Measurements from ENCODE around the gene CEP43. TPM values are rescaled to one million over a fixed set of nuclear protein-coding genes. Genes with fewer than 3 reads are reported as not detected.

The CEP43 gene
- total RNA-seq, 2 experiments from 2014 or later: 19.9 to 20.0 TPM

DNA sequence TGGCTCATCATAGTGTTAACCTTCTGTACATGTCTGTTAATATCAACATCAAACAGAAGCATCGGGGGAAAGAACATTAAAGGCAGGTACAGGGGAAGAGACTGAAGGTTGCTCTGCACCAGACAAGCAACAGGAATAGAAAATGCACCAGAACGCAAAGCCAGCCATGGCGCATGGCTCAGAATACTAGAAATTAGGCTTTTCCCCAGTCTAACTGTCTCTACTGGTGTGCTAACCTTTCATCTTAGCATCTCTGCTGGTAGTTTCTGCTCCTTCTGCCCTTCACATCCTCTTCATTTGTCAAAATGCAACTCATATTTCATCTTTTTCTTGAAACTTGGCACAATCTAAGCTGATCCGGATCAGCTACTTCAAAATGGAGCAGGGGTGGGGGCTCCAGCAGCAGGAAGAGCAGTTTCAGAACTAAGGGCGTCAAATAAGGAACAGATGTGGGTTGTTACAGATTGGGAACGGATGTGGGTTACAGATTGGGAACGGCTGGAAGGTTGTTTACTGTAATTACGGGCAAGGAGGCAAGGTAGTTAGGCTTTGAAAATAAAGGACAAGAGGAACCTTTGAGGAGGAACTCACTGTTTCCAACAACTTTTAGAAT lies 29.7 kb upstream of the CEP43 start:
- Mint-ChIP-seq H3K36me3 (ENCODE audit: low read depth) (peaks cover 4% of the 10 kb centered on the region), H3K27me3 (no peaks in the 10 kb centered on the region), H3K9me3 (ENCODE audit: low read depth) (peaks cover 12% of the 10 kb centered on the region), H3K27ac (peak overlapping the region; percentile 53), H3K4me1 (peaks cover 16% of the 10 kb centered on the region), H3K4me3 (no peak overlapping the region)
- ATAC-seq (peak; percentile 51), DNase-seq (no peak)
- ChIA-PET CTCF (interaction anchor here (0.7 to 1.7 kb wide), 3 partner anchors 12 to 19 kb away, joined by 3 to 4 read pairs (median 3); no protein-coding TSS in a partner anchor), POLR2A (no interaction called here)
- intact Hi-C loops (cut with DNase I, micrococcal nuclease): no loop called here

GRCh38 chr6:166970091-166970490 lies 29.1 kb upstream of the CEP43 start:
- Mint-ChIP-seq H3K36me3 (ENCODE audit: low read depth) (peaks cover 4% of the 10 kb centered on the region), H3K27me3 (no peaks in the 10 kb centered on the region), H3K4me1 (peaks cover 16% of the 10 kb centered on the region), H3K27ac (no peak overlapping the region), H3K4me3 (no peak overlapping the region), H3K9me3 (ENCODE audit: low read depth) (peaks cover 12% of the 10 kb centered on the region)
- DNase-seq (no peak), ATAC-seq (no peak)
- CTCF ChIA-PET: interaction anchor here (1.1 to 1.7 kb wide), 2 partner anchors 12 to 18 kb away, joined by 3 to 4 read pairs; no protein-coding TSS in a partner anchor
- intact Hi-C loops (cut with DNase I, micrococcal nuclease): no loop called here
- POLR2A ChIA-PET: no interaction called here

GRCh38 chr6:166970776-166971175 lies 28.4 kb upstream of the CEP43 start:
- Mint-ChIP-seq H3K9me3 (ENCODE audit: low read depth) (peaks cover 12% of the 10 kb centered on the region), H3K36me3 (ENCODE audit: low read depth) (peaks cover 4% of the 10 kb centered on the region), H3K4me1 (peaks cover 16% of the 10 kb centered on the region), H3K27me3 (no peaks in the 10 kb centered on the region), H3K27ac (no peak overlapping the region), H3K4me3 (no peak overlapping the region)
- intact Hi-C loops (cut with DNase I, micrococcal nuclease): no loop called here
- no peak for DNase-seq
- POLR2A ChIA-PET: no interaction called here
- no peak for ATAC-seq
- CTCF ChIA-PET: interaction anchor here (0.7 kb wide), 1 partner anchor 11 kb away, joined by 3 read pairs; no protein-coding TSS in a partner anchor

DNA sequence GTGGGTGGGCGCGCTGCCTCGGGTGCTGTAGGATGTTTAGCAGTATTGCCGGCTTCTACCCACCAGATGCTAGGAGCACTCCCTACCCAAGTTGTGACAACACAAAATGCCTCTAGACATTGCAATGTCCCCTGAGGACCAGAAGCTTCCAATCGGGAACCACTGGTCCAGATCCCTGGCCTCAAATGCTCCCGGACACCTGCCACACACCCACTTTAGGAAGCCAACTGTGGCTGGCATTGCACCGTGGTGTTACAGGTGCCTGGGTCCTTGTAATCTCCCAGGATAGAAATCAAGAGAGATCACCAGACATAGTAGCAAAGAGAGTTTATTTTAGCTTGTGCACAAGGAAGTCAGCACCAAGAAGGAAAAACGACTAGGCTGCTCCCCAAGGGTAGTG lies 27.9 kb upstream of the CEP43 start:
- CTCF ChIA-PET: interaction anchor here (1.0 kb wide), 2 partner anchors 15 to 19 kb away, joined by 3 to 5 read pairs; no protein-coding TSS in a partner anchor
- Mint-ChIP-seq H3K27me3 (no peaks in the 10 kb centered on the region), H3K9me3 (ENCODE audit: low read depth) (peaks cover 8% of the 10 kb centered on the region), H3K36me3 (ENCODE audit: low read depth) (peaks cover 4% of the 10 kb centered on the region), H3K4me1 (peaks cover 16% of the 10 kb centered on the region), H3K27ac (no peak overlapping the region), H3K4me3 (no peak overlapping the region)
- POLR2A ChIA-PET: no interaction called here
- ATAC-seq: no peak
- intact Hi-C loops (cut with DNase I, micrococcal nuclease): no loop called here
- DNase-seq: no peak

DNA sequence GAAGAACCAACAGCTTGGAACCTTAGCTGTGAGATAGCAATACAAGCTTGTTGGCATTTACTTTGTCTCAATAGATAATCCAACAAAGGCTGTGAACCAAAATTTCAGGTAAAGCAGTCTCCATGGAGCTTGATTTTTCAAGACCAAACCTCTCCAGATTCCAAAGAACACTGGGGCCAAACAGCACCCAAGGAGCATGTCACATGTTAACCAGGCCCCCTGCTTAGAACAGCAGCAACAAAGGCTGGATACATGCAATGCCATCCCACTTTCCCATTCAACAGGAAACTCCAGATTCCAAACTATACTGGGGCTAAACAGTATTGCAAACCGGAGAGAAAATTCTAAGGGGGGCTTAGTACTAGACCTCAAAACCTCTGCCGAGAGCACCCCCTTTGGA lies 27.1 kb upstream of the CEP43 start:
- ATAC-seq (no peak), DNase-seq (no peak)
- Mint-ChIP-seq H3K27me3 (no peaks in the 10 kb centered on the region), H3K4me3 (no peak overlapping the region), H3K4me1 (peaks cover 16% of the 10 kb centered on the region), H3K9me3 (ENCODE audit: low read depth) (peaks cover 2% of the 10 kb centered on the region), H3K27ac (no peak overlapping the region), H3K36me3 (ENCODE audit: low read depth) (peaks cover 4% of the 10 kb centered on the region)
- POLR2A ChIA-PET: no interaction called here
- intact Hi-C loops (cut with DNase I, micrococcal nuclease): no loop called here
- CTCF ChIA-PET: interaction anchor here (0.6 to 2.1 kb wide), 5 partner anchors 15 to 31 kb away, joined by 3 to 9 read pairs (median 3); no protein-coding TSS in a partner anchor

DNA sequence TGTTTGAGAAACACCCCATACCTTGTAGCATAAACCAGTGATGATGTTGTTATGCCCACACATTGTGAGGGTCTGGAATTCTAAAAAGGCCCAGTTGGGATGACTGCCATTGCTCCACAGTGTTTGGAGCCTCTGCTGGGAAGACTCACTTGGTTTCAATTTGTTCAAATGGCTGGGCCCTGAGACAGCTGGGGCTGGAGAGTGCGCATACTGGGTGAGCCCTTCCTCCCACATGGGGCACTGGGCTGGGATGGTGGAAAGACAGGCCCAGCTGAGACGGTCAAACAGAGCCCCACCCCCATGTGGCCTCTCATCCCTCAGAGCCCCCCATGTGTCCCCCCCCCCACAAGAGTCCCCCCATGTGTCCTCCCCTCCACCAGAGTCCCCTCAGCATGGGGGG lies 22.6 kb upstream of the CEP43 start:
- Mint-ChIP-seq H3K27ac (no peak overlapping the region), H3K4me1 (no peaks in the 10 kb centered on the region), H3K9me3 (ENCODE audit: low read depth) (no peaks in the 10 kb centered on the region), H3K27me3 (no peaks in the 10 kb centered on the region), H3K4me3 (no peak overlapping the region), H3K36me3 (ENCODE audit: low read depth) (peaks cover 5% of the 10 kb centered on the region)
- CTCF ChIA-PET: no interaction called here
- POLR2A ChIA-PET: no interaction called here
- intact Hi-C loops (cut with DNase I, micrococcal nuclease): no loop called here
- no peak for DNase-seq
- ATAC-seq: no peak

DNA sequence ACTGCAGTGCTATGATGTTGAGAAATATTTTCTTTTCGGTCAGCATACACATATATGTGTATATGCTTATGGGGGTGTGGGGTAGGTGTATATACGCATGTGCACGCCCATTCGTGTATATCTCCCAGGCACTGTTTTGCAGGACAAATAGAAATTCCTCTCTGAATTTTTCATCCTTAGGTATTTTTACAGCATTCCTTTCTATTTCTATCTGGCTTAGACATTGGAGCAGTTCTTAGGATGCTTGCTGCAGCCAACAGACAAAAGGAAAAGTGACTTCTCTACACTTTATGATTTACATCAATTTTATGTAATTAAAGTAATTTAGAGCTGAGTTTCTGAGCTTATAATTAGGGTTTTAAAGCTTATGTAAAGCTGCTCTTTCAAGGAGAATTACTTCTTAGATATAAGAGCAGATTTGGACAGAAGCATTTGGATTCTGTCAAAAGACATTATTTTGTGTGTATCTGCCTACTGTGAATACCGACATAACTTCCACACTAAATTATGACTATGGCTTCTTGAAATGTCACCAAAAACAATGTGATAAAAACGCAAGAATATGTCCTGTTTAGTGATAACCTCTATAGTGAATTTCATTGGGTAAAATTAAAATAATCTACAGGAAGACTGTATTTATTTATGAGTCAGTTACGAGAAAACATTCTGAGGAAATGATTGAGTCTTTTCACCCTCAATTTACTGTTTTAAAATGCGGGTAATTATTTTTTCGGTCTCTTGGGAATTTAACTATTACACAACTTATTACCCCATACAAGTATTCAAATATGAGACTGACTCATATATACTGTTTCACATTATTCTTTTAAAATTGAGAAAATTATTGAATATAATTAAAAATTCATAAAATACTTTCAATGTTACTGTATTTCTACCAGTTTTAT lies 21.3 kb upstream of the CEP43 start:
- H3K4me1 Mint-ChIP-seq: no peaks in the 10 kb centered on the region
- ChIA-PET POLR2A (no interaction called here), CTCF (interaction anchor here (0.6 to 1.2 kb wide), 4 partner anchors 10 to 218 kb away, joined by 3 read pairs; no protein-coding TSS in a partner anchor)
- H3K36me3 Mint-ChIP-seq (ENCODE audit: low read depth): peaks cover 9% of the 10 kb centered on the region
- no peak overlapping the region for H3K4me3 Mint-ChIP-seq
- H3K27ac Mint-ChIP-seq: no peak overlapping the region
- no peaks in the 10 kb centered on the region for H3K9me3 Mint-ChIP-seq (ENCODE audit: low read depth)
- intact Hi-C loops (cut with DNase I, micrococcal nuclease): no loop called here
- ATAC-seq: no peak
- no peak for DNase-seq
- no peaks in the 10 kb centered on the region for H3K27me3 Mint-ChIP-seq

DNA sequence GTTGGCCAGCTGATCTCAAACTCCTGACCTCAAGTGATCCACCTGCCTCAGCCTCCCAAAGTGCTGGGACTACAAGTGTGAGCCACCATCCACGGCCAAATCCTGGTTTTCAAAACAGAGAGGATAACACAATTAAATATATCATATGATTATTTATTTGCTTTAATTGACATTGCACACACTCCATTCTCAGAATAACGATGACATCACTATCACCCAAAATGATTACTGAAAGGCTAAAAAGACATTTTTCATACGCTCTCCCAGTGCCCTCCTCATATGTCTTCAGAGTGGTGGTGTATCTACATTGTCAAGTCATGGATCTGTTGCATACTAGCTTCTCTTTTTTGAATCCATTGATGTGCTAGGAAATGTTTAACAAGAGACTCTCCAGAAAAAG lies 18.5 kb upstream of the CEP43 start:
- no peaks in the 10 kb centered on the region for H3K4me1 Mint-ChIP-seq
- DNase-seq: no peak
- H3K36me3 Mint-ChIP-seq (ENCODE audit: low read depth): peaks cover 11% of the 10 kb centered on the region
- H3K27me3 Mint-ChIP-seq: no peaks in the 10 kb centered on the region
- no peak overlapping the region for H3K27ac Mint-ChIP-seq
- ChIA-PET CTCF (interaction anchor here (1.3 to 1.8 kb wide), 2 partner anchors 9 to 206 kb away, joined by 4 to 9 read pairs; no protein-coding TSS in a partner anchor), POLR2A (interaction anchor here (1.0 kb wide), 1 partner anchor 206 kb away, joined by 5 read pairs; no protein-coding TSS in a partner anchor)
- no peak for ATAC-seq
- no peak overlapping the region for H3K4me3 Mint-ChIP-seq
- intact Hi-C loops (cut with DNase I, micrococcal nuclease): no loop called here
- H3K9me3 Mint-ChIP-seq (ENCODE audit: low read depth): no peaks in the 10 kb centered on the region

DNA sequence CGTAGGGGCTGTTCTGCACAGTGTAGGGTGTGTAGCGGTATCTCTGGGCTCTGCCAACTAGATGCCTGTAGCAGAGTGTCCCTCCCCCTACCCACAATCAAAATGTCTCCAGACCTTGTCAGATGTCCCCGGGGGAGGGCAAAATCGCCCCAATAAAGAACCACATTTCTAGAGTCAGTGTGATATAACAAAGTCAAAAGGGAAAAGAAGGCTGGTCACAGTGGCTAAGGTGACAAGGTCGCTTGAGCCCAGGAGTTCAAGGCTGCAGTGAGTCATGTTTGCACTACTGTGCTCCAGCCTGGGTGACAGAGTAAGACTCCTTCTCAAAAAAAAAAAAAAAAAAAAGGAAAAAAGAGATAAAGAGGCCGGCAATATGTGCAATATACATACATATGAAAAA lies 11.7 kb upstream of the CEP43 start:
- Mint-ChIP-seq H3K27me3 (no peaks in the 10 kb centered on the region), H3K4me1 (peaks cover 19% of the 10 kb centered on the region), H3K4me3 (no peak overlapping the region), H3K27ac (no peak overlapping the region), H3K36me3 (ENCODE audit: low read depth) (peaks cover 8% of the 10 kb centered on the region), H3K9me3 (ENCODE audit: low read depth) (no peaks in the 10 kb centered on the region)
- no peak for ATAC-seq
- ChIA-PET POLR2A (no interaction called here), CTCF (interaction anchor here (1.2 to 1.3 kb wide), 2 partner anchors 9 to 18 kb away, joined by 3 to 4 read pairs; no protein-coding TSS in a partner anchor)
- DNase-seq: no peak
- intact Hi-C loops (cut with DNase I, micrococcal nuclease): no loop called here

DNA sequence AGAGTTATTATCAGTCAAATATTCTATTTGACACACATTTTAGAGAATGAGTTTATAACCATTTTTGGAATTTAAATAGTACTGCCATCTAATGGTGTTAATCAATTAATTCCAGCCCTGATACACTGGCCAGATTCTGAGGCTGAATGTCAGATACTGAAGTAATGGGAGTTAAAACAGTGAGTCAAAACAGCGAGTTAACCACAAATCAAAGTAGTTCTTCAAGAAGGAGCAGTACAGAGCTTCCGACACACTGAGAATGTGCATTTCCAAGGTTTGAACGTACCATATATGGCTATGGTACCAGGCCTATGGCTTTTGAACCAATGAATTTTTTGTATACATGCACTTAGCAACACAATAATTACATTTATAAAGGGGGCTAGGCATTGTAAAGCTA lies 11.3 kb upstream of the CEP43 start:
- no peak for DNase-seq
- ATAC-seq: peak; percentile 26
- Mint-ChIP-seq H3K27ac (no peak overlapping the region), H3K36me3 (ENCODE audit: low read depth) (peaks cover 3% of the 10 kb centered on the region), H3K4me1 (peaks cover 19% of the 10 kb centered on the region), H3K9me3 (ENCODE audit: low read depth) (no peaks in the 10 kb centered on the region), H3K27me3 (no peaks in the 10 kb centered on the region), H3K4me3 (no peak overlapping the region)
- ChIA-PET POLR2A (no interaction called here), CTCF (interaction anchor here (0.6 to 3.8 kb wide), 9 partner anchors 8 to 446 kb away, joined by 3 to 43 read pairs (median 3); no protein-coding TSS in a partner anchor)
- intact Hi-C loops (cut with DNase I, micrococcal nuclease): no loop called here

DNA sequence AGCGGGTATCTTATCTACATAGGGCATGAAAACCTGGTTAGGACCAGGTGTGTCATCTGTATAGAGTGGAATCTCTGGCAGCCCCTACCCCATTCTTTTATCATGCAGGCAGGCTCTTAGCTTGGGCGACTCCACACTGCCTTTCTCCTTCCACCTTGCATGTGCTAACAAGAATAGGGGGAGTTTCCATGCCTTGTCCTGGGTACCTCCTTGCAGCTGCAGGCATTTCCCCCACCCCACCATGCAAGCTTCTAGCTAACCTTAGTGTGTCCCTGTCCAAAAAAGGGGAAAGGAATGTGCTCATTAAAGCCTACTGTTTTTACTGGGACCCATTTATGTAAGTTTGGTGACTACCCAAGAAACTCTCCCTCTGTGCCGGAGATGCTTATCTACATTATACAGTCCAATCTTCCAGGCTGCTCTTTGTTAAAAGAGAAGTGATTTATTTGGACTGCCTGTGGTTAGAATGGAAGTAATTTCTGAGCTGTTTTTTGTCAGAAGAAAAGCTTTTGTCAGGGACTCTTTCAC lies 10.5 kb upstream of the CEP43 start:
- DNase-seq: no peak
- CTCF ChIA-PET: interaction anchor here (0.6 to 3.8 kb wide), 16 partner anchors 9 to 656 kb away, joined by 3 to 43 read pairs (median 3); no protein-coding TSS in a partner anchor
- intact Hi-C loops (cut with DNase I, micrococcal nuclease): loop anchor here (1.0 kb wide), 2 partner anchors 202 to 213 kb away; no protein-coding TSS in a partner anchor
- H3K36me3 Mint-ChIP-seq (ENCODE audit: low read depth): peaks cover 3% of the 10 kb centered on the region
- POLR2A ChIA-PET: no interaction called here
- no peaks in the 10 kb centered on the region for H3K27me3 Mint-ChIP-seq
- peaks cover 21% of the 10 kb centered on the region for H3K4me1 Mint-ChIP-seq
- no peak overlapping the region for H3K27ac Mint-ChIP-seq
- no peaks in the 10 kb centered on the region for H3K9me3 Mint-ChIP-seq (ENCODE audit: low read depth)
- ATAC-seq: no peak
- no peak overlapping the region for H3K4me3 Mint-ChIP-seq
